ENCODE measurements around the gene PIAS2.

The PIAS2 gene

GRCh38 chr18:46939337-46939963 is 22.1 kb upstream of the PIAS2 start:
- TF ChIP-seq SIN3A (IDR thresholded peaks at IDR 0.05; ENCODE audit: borderline replicate concordance, insufficient read depth, low read length), result no peak

- TF ChIP-seq REST (IDR thresholded peaks at IDR 0.05; ENCODE audit: insufficient read depth in 1 of 2, low read depth in 2 of 2, low read length in 2 of 2) (no peak), TAF1 (IDR thresholded peaks at IDR 0.05; ENCODE audit: borderline replicate concordance, insufficient read depth, low read length) (no peak), SIN3A (IDR thresholded peaks at IDR 0.05; ENCODE audit: borderline replicate concordance, insufficient read depth, low read length) (no peak), POLR2AphosphoS5 (IDR thresholded peaks at IDR 0.05; ENCODE audit: low read depth, low read length) (no peak), FOXP2 (optimal IDR thresholded peaks at IDR 0.05; ENCODE audit: borderline replicate concordance, extremely low read depth, extremely low read length, insufficient read depth) (no peak)
Measured at GRCh38 chr18:46920653-46921052, 3.3 kb upstream of the PIAS2 start.

GRCh38 chr18:46920067-46920466 is 2.8 kb upstream of the PIAS2 start:
- TF ChIP-seq SIN3A (IDR thresholded peaks at IDR 0.05; ENCODE audit: borderline replicate concordance, insufficient read depth, low read length), result no peak

- no peak for TF ChIP-seq FOXP2 (optimal IDR thresholded peaks at IDR 0.05; ENCODE audit: borderline replicate concordance, extremely low read depth, extremely low read length, insufficient read depth)
- no peak for TF ChIP-seq POLR2AphosphoS5 (IDR thresholded peaks at IDR 0.05; ENCODE audit: low read depth, low read length)
- TF ChIP-seq SIN3A (IDR thresholded peaks at IDR 0.05; ENCODE audit: borderline replicate concordance, insufficient read depth, low read length), result no peak
- no peak for TF ChIP-seq TAF1 (IDR thresholded peaks at IDR 0.05; ENCODE audit: borderline replicate concordance, insufficient read depth, low read length)
Measured at GRCh38 chr18:46917803-46918600, 695 bp upstream of the PIAS2 start.

- no peak for TF ChIP-seq TAF1 (IDR thresholded peaks at IDR 0.05; ENCODE audit: borderline replicate concordance, insufficient read depth, low read length)
- TF ChIP-seq REST (IDR thresholded peaks at IDR 0.05; ENCODE audit: insufficient read depth in 1 of 2, low read depth in 2 of 2, low read length in 2 of 2), result no peak
- no peak for TF ChIP-seq FOXP2 (optimal IDR thresholded peaks at IDR 0.05; ENCODE audit: borderline replicate concordance, extremely low read depth, extremely low read length, insufficient read depth)
- TF ChIP-seq POLR2AphosphoS5 (IDR thresholded peaks at IDR 0.05; ENCODE audit: low read depth, low read length), result no peak
- no peak for TF ChIP-seq SIN3A (IDR thresholded peaks at IDR 0.05; ENCODE audit: borderline replicate concordance, insufficient read depth, low read length)
Measured at GRCh38 chr18:46916551-46917107, 678 bp downstream of the PIAS2 start.

- TF ChIP-seq REST (IDR thresholded peaks at IDR 0.05; ENCODE audit: insufficient read depth in 1 of 2, low read depth in 2 of 2, low read length in 2 of 2) (no peak), POLR2AphosphoS5 (IDR thresholded peaks at IDR 0.05; ENCODE audit: low read depth, low read length) (no peak), TAF1 (IDR thresholded peaks at IDR 0.05; ENCODE audit: borderline replicate concordance, insufficient read depth, low read length) (no peak), FOXP2 (optimal IDR thresholded peaks at IDR 0.05; ENCODE audit: borderline replicate concordance, extremely low read depth, extremely low read length, insufficient read depth) (no peak), SIN3A (IDR thresholded peaks at IDR 0.05; ENCODE audit: borderline replicate concordance, insufficient read depth, low read length) (no peak)
Measured at GRCh38 chr18:46915800-46916550, 1.3 kb downstream of the PIAS2 start.

Measured in PFSK-1 (cell line).